ENCODE measurements around the gene ING2.

DNA sequence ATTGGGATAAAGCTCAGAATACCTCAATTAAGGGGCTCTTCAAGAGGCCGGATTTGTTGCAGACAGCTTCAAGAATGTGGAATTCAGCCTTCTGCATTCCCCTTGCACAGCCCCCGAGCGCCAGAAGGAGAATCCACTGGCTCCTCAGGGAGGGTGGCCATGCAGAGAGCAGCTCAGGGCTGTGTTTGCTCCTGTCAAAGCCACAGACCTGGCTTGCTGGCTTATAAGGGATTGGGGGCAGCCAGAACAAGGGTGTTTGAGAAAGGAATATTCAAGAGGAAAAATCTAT is 36.8 kb downstream of the ING2 start:
- TF ChIP-seq, protein P1, sequence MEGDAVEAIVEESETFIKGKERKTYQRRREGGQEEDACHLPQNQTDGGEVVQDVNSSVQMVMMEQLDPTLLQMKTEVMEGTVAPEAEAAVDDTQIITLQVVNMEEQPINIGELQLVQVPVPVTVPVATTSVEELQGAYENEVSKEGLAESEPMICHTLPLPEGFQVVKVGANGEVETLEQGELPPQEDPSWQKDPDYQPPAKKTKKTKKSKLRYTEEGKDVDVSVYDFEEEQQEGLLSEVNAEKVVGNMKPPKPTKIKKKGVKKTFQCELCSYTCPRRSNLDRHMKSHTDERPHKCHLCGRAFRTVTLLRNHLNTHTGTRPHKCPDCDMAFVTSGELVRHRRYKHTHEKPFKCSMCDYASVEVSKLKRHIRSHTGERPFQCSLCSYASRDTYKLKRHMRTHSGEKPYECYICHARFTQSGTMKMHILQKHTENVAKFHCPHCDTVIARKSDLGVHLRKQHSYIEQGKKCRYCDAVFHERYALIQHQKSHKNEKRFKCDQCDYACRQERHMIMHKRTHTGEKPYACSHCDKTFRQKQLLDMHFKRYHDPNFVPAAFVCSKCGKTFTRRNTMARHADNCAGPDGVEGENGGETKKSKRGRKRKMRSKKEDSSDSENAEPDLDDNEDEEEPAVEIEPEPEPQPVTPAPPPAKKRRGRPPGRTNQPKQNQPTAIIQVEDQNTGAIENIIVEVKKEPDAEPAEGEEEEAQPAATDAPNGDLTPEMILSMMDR (IDR thresholded peaks at IDR 0.05): no peak
- no peak for TF ChIP-seq POLR2A (IDR thresholded peaks at IDR 0.05)

Data from testis (tissue), 2 donors.